ENCODE results near the gene PAK2. TPM values are rescaled to one million over a fixed set of nuclear protein-coding genes. Genes with fewer than 3 reads are reported as not detected.
"Not testable (repeated sequence)": the region's sequence is repeated elsewhere in the genome, so short reads cannot be mapped to it uniquely, and the experiment has no call there.

The PAK2 gene
- total and polyA plus RNA-seq, 7 experiments from 2014 or later: 25.8 to 97.3 (median 75.1) TPM

DNA sequence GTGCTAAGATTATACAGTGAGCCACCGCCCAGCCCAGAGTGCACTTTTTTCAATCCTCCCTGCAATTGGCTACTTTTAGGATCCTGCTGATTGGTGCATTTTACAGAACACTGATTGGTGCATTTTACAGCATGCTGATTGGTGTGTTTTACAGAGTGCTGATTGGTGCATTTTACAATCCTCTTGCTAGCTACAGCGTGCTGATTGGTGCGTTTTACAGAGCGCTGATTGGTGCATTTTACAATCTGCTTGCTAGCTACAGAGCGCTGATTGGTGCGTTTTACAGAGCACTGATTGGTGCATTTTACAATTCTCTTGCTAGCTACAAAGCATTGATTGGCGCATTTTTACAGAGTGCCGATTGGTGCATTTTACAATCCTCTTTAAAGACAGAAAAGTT, 123.3 kb downstream of the PAK2 start:
- intact Hi-C loops (cut with micrococcal nuclease): loop anchor here in 1 of 2 donors (10.0 kb wide), 2 partner anchors 148 to 432 kb away; partner anchors contain the start of genes CEP19, DLG1 and PIGX
- H3K27ac Mint-ChIP-seq; DNase-seq; H3K4me3 Mint-ChIP-seq; H3K36me3 Mint-ChIP-seq; ATAC-seq; H3K36me3 ChIP-seq (ENCODE audit: control insufficient read depth in 2 of 3, insufficient read depth in 3 of 3, low read length in 3 of 3); H3K9me3 Mint-ChIP-seq; H3K27me3 ChIP-seq (ENCODE audit: control insufficient read depth in 2 of 2, insufficient read depth in 2 of 2, low read length in 2 of 2); H3K27me3 Mint-ChIP-seq; H3K9me3 ChIP-seq (ENCODE audit: control insufficient read depth in 2 of 3, low read length in 3 of 3); H3K4me1 ChIP-seq (ENCODE audit: control insufficient read depth in 2 of 2, insufficient read depth in 2 of 2, low read length in 2 of 2); H3K4me3 ChIP-seq (ENCODE audit: low read length); CTCF ChIA-PET; H3K27ac ChIP-seq (ENCODE audit: low read depth, low read length); POLR2A ChIA-PET: not testable (repeated sequence)
- peaks cover 4 to 11% (median 9%) of the 10 kb centered on the region in 7 donors for H3K4me1 Mint-ChIP-seq

DNA sequence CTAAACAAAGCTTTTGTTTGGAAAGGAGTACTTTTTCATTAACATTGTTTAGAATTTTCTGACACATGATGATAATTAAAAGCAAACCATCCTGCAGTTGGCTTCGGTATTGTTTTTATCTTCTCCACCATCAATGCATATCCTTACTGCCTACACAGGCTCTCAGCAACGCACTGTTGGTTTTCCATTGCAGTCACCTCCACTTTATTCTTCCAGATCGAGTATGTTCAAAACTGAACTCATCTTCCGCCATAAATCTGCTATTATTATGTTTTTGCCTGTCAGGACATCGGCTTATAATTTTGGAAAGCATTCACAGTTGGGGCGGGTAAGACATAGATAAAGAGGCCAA, 127.5 kb downstream of the PAK2 start:
- no peaks in the 10 kb centered on the region for H3K9me3 ChIP-seq (ENCODE audit: control insufficient read depth in 2 of 3, low read length in 3 of 3)
- Mint-ChIP-seq H3K27ac (peak overlapping the region; percentile 84 to 99 (median 93)), H3K9me3 (peaks cover 0 to 8% (median 0%) of the 10 kb centered on the region in 11 donors), H3K4me1 (peaks cover 9 to 38% (median 30%) of the 10 kb centered on the region in 7 donors), H3K36me3 (peaks cover 0 to 2% (median 0%) of the 10 kb centered on the region in 5 donors), H3K4me3 (peak overlapping the region; percentile 79 to 99 (median 88)), H3K27me3 (no peaks in the 10 kb centered on the region)
- DNase-seq (no peak), ATAC-seq (no peak)
- H3K27ac ChIP-seq (ENCODE audit: low read depth, low read length): peak overlapping the region; percentile 98
- POLR2A ChIA-PET: interaction anchor here (0.6 to 3.7 kb wide), 6 partner anchors 17 to 126 kb away, joined by 3 to 47 read pairs (median 4); partner anchors contain the start of genes NCBP2 and PAK2
- CTCF ChIA-PET: no interaction called here
- intact Hi-C loops (cut with micrococcal nuclease): loop anchor here (1.0 to 10.0 kb wide), 12 partner anchors 75 to 580 kb away; partner anchors contain the start of genes FBXO45 (in 2 of the 2), NCBP2 (in 2 of the 2), UBXN7 (in 2 of the 2) and WDR53 (in 2 of the 2)
- no peaks in the 10 kb centered on the region for H3K27me3 ChIP-seq (ENCODE audit: control insufficient read depth in 2 of 2, insufficient read depth in 2 of 2, low read length in 2 of 2)
- H3K4me1 ChIP-seq (ENCODE audit: control insufficient read depth in 2 of 2, insufficient read depth in 2 of 2, low read length in 2 of 2): peaks cover 13 to 16% of the 10 kb centered on the region in 2 donors
- H3K4me3 ChIP-seq (ENCODE audit: low read length): peak overlapping the region; percentile 86
- peaks cover 0 to 6% (median 0%) of the 10 kb centered on the region in 3 experiments for H3K36me3 ChIP-seq (ENCODE audit: control insufficient read depth in 2 of 3, insufficient read depth in 3 of 3, low read length in 3 of 3)

DNA sequence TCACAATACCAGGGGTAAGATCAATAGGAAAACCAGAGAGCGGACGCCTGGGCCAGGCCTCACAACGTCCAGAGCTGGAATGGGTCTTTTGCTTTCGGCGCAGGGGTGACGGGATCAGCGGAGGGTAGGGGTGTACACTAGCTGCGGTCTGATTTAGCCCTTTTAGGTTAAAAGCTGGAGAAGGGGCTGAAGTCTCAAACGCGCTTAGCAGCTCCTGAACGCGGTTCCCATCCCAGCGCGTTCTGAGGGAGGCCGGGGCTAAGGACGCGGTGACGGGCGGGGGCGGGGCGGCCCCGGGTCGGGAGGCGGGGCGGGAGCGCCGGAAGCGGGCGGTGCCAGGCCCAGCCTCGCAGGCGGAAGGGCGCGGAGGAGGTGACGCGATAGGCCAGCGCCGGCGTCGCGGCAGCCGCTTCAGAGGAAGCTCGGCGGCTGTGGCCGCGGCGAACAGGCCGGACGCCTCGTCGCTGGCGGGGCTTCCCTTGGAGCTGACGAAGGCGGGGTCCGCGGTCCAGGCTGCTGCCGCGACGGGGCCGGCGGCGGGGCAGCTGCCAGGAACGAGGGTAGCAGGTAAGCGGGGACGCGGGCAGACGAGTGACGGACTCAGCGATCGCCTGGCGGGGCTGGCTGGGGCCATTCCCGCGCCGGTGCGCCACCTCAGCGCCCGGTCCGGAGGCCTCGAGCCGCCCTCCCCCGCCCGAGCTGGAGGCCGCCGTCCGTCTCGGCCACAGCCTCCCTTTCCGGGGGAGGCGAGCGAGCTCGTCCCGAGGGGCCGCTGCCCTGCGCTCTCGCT, 128.0 kb downstream of the PAK2 start, which contains the start of gene SENP5:
SENP5 (plus strand) TSS at position 414 of the 790 bp plus-strand sequence. CDS start 17,262 bp downstream, outside the sequence.
- CTCF ChIA-PET: no interaction called here
- peak; percentile 99 for ATAC-seq
- peak within 1 kb of the TSS; percentile 86 for H3K4me3 ChIP-seq (ENCODE audit: low read length)
- no peaks in the 10 kb centered on the region for H3K9me3 ChIP-seq (ENCODE audit: control insufficient read depth in 2 of 3, low read length in 3 of 3)
- intact Hi-C loops (cut with micrococcal nuclease): loop anchor here (1.0 to 10.0 kb wide), 12 partner anchors 75 to 580 kb away; partner anchors contain the start of genes FBXO45 (in 2 of the 2), NCBP2 (in 2 of the 2), UBXN7 (in 2 of the 2) and WDR53 (in 2 of the 2)
- Mint-ChIP-seq H3K36me3 (peaks cover 0 to 2% (median 0%) of the 10 kb centered on the region in 5 donors), H3K9me3 (peaks cover 0 to 8% (median 0%) of the 10 kb centered on the region in 11 donors), H3K27ac (peak within 1 kb of the TSS; percentile 90 to 99 (median 95)), H3K4me1 (peaks cover 9 to 42% (median 34%) of the 10 kb centered on the region in 7 donors), H3K27me3 (no peaks in the 10 kb centered on the region), H3K4me3 (peak within 1 kb of the TSS; percentile 90 to 99 (median 97))
- DNase-seq: peak; percentile 79 to 92 (median 87)
- H3K36me3 ChIP-seq (ENCODE audit: control insufficient read depth in 2 of 3, insufficient read depth in 3 of 3, low read length in 3 of 3): peaks cover 0 to 6% (median 0%) of the 10 kb centered on the region in 3 experiments
- H3K27ac ChIP-seq (ENCODE audit: low read depth, low read length): peak within 1 kb of the TSS; percentile 98
- H3K27me3 ChIP-seq (ENCODE audit: control insufficient read depth in 2 of 2, insufficient read depth in 2 of 2, low read length in 2 of 2): no peaks in the 10 kb centered on the region
- peaks cover 13 to 16% of the 10 kb centered on the region in 2 donors for H3K4me1 ChIP-seq (ENCODE audit: control insufficient read depth in 2 of 2, insufficient read depth in 2 of 2, low read length in 2 of 2)
- POLR2A ChIA-PET: interaction anchor here (0.6 to 3.7 kb wide), 10 partner anchors 14 to 300 kb away, joined by 3 to 47 read pairs (median 5); partner anchors contain the start of genes CEP19, FBXO45, NCBP2 and PAK2

DNA sequence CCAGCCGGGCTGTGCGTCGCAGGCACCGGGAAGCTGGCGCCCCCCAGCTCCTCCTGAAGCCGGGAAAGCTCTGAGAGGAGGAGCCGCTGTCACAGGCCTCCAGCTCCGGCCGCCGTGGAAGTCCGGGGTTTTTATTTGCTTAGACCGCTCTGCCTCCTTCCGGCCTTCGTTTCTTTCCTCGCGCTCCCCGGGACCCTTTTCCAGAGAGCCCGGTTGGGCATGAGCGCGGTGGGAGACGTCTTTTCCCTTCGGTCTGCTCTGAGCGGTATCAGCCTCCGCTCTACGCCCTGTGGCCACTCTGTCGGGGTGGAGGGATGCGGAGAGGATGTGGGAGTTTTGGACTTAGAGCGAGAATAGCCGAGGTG, 128.6 kb downstream of the PAK2 start:
- H3K9me3 ChIP-seq (ENCODE audit: control insufficient read depth in 2 of 3, low read length in 3 of 3): no peaks in the 10 kb centered on the region
- peak overlapping the region; percentile 98 for H3K27ac ChIP-seq (ENCODE audit: low read depth, low read length)
- H3K27me3 Mint-ChIP-seq: no peaks in the 10 kb centered on the region
- ChIA-PET POLR2A (interaction anchor here (0.6 to 3.7 kb wide), 11 partner anchors 13 to 310 kb away, joined by 3 to 47 read pairs (median 5); partner anchors contain the start of genes CEP19, FBXO45, NCBP2 and PAK2), CTCF (no interaction called here)
- peak; percentile 1 for ATAC-seq
- peaks cover 13 to 16% of the 10 kb centered on the region in 2 donors for H3K4me1 ChIP-seq (ENCODE audit: control insufficient read depth in 2 of 2, insufficient read depth in 2 of 2, low read length in 2 of 2)
- H3K36me3 ChIP-seq (ENCODE audit: control insufficient read depth in 2 of 3, insufficient read depth in 3 of 3, low read length in 3 of 3): peaks cover 0 to 6% (median 0%) of the 10 kb centered on the region in 3 experiments
- peak overlapping the region; percentile 86 for H3K4me3 ChIP-seq (ENCODE audit: low read length)
- DNase-seq: peak in 6 of 9 donors; percentile 8 to 44 (median 14)
- H3K4me3 Mint-ChIP-seq: peak overlapping the region; percentile 90 to 99 (median 97)
- H3K36me3 Mint-ChIP-seq: peaks cover 0 to 2% (median 0%) of the 10 kb centered on the region in 5 donors
- no peaks in the 10 kb centered on the region for H3K27me3 ChIP-seq (ENCODE audit: control insufficient read depth in 2 of 2, insufficient read depth in 2 of 2, low read length in 2 of 2)
- H3K27ac Mint-ChIP-seq: peak overlapping the region; percentile 77 to 97 (median 94)
- H3K9me3 Mint-ChIP-seq: peaks cover 0 to 6% (median 0%) of the 10 kb centered on the region in 11 donors
- intact Hi-C loops (cut with micrococcal nuclease): loop anchor here in 1 of 2 donors (5.0 to 10.0 kb wide), 4 partner anchors 153 to 436 kb away; partner anchors contain the start of genes CEP19, DLG1, PIGX and RNF168
- peaks cover 9 to 44% (median 36%) of the 10 kb centered on the region in 7 donors for H3K4me1 Mint-ChIP-seq

DNA sequence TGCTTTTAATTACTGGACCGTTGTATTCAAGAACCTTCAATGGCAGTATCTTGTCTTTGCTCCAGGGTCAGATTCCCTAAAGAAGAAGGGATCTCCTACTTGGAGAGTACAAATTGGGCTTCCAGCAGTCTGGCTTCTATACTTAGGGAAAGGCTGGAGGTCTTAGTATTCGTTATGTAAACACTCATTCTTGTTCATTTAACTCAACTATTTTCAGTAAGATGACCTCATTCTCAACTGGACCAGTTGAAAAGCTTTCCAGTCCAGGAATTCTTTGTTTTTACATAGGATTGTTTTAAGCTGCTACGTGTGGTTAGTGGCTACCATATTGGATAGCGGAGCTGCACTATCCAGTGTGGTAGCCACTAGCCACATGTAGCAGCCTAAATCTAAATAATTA, 132.7 kb downstream of the PAK2 start:
- H3K4me3 Mint-ChIP-seq: peak overlapping the region in 1 of 10 donors; percentile 17

DNA sequence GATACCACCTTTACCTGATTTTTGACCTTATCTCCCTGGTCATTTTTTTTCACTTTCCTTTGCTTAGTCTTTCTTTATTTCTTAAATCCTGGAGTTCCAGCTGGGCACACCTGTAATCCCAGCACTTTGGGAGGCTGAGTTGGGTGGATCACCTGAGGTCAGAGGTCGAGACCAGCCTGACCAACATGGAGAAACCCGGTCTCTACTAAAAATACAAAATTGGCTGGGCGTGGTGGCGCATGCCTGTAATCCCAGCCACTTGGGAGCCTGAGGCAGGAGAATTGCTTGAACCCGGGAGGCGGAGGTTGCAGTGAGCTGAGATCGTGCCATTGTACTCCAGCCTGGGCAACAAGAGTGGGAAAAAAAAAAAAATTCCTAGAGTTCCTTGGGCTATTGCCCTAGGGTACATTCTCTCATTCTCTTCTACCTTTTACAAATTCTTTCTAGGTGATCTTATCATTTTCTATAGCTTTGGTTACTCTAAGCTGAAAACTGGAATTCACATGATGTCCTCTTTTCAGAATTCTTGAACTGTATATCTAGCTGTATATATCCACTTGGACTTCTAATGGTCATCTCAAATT, 134.9 kb downstream of the PAK2 start:
- intact Hi-C loops (cut with micrococcal nuclease); H3K27me3 ChIP-seq (ENCODE audit: control insufficient read depth in 2 of 2, insufficient read depth in 2 of 2, low read length in 2 of 2); DNase-seq; POLR2A ChIA-PET; H3K4me3 ChIP-seq (ENCODE audit: low read length); H3K4me1 ChIP-seq (ENCODE audit: control insufficient read depth in 2 of 2, insufficient read depth in 2 of 2, low read length in 2 of 2); H3K36me3 ChIP-seq (ENCODE audit: control insufficient read depth in 2 of 3, insufficient read depth in 3 of 3, low read length in 3 of 3); H3K9me3 ChIP-seq (ENCODE audit: control insufficient read depth in 2 of 3, low read length in 3 of 3); H3K27ac ChIP-seq (ENCODE audit: low read depth, low read length); H3K9me3 Mint-ChIP-seq; ATAC-seq; H3K27me3 Mint-ChIP-seq; H3K4me3 Mint-ChIP-seq: not testable (repeated sequence)
- H3K27ac Mint-ChIP-seq: peak overlapping the region in 1 of 9 donors; percentile 23
- CTCF ChIA-PET: interaction anchor here (0.7 to 0.8 kb wide), 2 partner anchors 56 to 312 kb away, joined by 3 to 4 read pairs; no protein-coding TSS in a partner anchor
- peaks cover 26 to 71% (median 62%) of the 10 kb centered on the region in 7 donors for H3K4me1 Mint-ChIP-seq
- H3K36me3 Mint-ChIP-seq: peaks cover 0 to 11% (median 2%) of the 10 kb centered on the region in 5 donors

More for the DNA sequence above, 132.7 kb downstream of the PAK2 start:
- ChIA-PET POLR2A (no interaction called here), CTCF (no interaction called here)
- Mint-ChIP-seq H3K27me3 (no peaks in the 10 kb centered on the region), H3K9me3 (peaks cover 0 to under 1% (median 0%) of the 10 kb centered on the region in 11 donors), H3K4me1 (peaks cover 17 to 61% (median 49%) of the 10 kb centered on the region in 7 donors), H3K36me3 (peaks cover 0 to 11% (median 0%) of the 10 kb centered on the region in 5 donors), H3K27ac (no peak overlapping the region)
- Histone ChIP-seq H3K36me3 (ENCODE audit: control insufficient read depth in 2 of 3, insufficient read depth in 3 of 3, low read length in 3 of 3) (peaks cover 0 to 6% (median 0%) of the 10 kb centered on the region in 3 experiments), H3K4me1 (ENCODE audit: control insufficient read depth in 2 of 2, insufficient read depth in 2 of 2, low read length in 2 of 2) (peaks cover 8 to 11% of the 10 kb centered on the region in 2 donors), H3K27ac (ENCODE audit: low read depth, low read length) (no peak overlapping the region), H3K4me3 (ENCODE audit: low read length) (no peak overlapping the region), H3K27me3 (ENCODE audit: control insufficient read depth in 2 of 2, insufficient read depth in 2 of 2, low read length in 2 of 2) (no peaks in the 10 kb centered on the region), H3K9me3 (ENCODE audit: control insufficient read depth in 2 of 3, low read length in 3 of 3) (no peaks in the 10 kb centered on the region)
- no peak for DNase-seq
- intact Hi-C loops (cut with micrococcal nuclease): no loop called here
- no peak for ATAC-seq

Measured in naive thymus-derived CD4-positive, alpha-beta T cell (primary cell).